Hematopoietic multipotent progenitor cell treated with erythropoietin and hydrocortisone succinate and interleukin-3 and kit ligand, for 4 days (in vitro differentiated cells): Measurements from ENCODE around the gene BARHL1.
"Not testable (repeated sequence)": the region's sequence is repeated elsewhere in the genome, so short reads cannot be mapped to it uniquely, and the experiment has no call there.

Experiments used
- DNase-seq: peaks from one replicate; pipeline ENCODE4 v3.0.0-alpha.2; 2015

The BARHL1 gene

DNA sequence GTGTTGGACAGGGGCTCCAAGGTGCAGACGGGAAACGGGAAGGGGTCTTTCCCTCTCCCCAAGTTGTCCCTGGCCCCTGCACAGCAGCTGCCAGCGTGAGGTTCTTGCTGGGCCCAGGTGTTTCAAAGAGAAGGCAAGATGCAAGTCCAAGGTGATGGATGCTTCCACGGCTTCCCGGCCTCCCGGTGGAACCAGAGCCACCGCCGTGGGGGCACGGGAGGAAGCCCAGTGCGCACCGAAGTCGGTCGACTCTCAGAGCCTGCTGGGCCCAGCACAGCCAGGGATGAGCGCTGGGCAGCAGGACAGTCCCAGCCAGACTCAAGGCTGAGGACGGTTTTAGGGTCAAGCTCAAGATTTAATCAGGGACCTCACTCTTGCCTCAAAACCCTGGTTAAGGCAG lies 25.2 kb upstream of the BARHL1 start:
- DNase-seq: no peak

DNA sequence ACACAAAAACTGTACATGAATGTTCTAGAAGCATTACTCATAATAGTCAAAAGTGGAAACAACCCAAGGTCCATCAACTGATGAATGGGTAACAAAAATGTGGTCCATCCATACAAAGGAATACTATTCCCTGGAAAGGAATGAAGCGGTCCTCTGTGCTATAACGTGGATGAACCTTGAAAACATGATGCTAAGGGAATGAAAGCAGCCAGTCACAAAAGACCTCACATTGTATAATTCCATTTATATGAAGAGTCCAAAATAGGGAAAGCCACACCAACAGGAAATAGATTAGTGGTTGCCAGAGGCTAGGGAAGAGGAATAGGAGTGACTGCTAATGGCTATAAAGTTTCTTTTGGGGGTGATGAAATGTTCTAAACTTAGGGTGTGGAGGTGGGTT lies 22.7 kb upstream of the BARHL1 start:
- no peak for DNase-seq

DNA sequence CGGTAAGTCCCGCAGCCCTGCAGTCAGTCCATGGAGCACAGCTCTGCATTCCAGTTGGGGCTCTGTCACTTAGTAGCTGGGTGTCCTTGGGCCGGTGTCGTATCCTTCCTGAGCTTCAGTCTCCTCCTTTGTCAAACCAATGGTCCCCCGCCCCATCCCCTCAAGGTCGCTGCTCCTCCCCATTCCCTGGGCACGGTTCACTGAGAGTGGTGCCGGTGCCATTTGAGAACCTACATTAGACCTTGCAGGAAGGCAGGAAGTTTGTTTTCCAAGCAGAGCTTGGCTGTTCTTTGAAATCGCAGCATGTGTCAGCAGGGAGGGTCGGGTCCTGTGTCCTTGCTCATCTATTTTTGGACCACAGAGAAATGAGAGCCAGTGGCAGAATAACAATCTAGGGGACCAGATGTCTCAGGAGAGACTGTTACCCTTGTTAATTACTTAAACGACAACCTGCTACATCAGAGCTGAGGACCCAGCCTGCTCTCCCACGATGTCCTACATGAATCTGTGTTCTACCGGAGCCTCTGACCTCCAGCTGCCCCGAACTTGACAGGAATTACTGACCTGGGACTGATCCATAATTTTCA lies 21.7 kb upstream of the BARHL1 start:
- DNase-seq: no peak

DNA sequence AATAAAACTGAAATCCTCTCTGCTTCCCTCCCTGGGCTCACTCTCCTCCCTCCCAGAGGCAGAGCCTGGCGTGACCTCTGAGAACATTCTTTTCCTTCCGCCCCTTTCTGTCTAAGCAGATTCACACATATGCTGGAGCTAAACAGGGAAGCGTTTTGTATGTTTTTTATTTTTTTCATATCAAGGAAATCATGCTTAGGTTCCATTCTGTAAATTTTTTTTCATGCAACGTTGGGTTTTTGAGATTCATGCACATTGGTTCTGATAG lies 20.2 kb upstream of the BARHL1 start:
- no peak for DNase-seq

DNA sequence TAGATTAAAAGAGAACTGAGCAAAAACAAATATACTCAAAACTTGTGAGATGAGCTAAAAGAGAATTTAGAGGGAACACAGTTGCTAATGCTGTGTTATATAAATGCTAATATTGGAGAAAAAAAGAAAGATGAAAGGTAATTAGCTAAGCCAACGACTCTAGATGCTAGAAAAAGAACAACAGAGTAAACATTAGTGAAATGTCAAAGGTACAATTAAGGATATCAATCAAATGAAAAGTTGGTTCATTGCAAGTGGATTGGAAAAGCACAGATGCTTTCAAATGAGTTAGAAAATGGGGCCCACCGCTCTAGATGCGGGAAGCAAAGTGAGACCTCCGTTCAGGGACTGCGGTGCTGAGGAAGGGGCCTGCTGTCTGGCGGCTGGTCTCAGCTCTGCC lies 17.9 kb upstream of the BARHL1 start:
- no peak for DNase-seq

DNA sequence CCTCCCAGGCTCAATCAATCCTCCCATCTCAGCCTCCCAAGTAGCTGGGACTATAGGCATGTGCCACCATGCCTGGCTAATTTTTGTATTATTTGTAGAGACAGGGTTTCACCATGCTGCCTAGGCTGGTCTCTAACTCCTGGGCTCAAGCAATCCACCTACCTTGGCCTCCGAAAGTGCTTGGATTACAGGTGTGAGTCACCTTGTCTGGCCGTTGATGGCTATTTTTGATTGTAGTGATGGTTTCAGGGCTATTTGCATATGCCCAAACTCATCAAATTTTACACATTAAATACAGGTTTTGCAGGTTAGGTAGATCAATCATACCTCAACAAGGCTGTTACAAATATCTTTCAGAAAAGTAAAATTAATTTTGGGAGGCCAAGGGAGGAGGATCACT lies 13.6 kb upstream of the BARHL1 start:
- DNase-seq: not testable (repeated sequence)

DNA sequence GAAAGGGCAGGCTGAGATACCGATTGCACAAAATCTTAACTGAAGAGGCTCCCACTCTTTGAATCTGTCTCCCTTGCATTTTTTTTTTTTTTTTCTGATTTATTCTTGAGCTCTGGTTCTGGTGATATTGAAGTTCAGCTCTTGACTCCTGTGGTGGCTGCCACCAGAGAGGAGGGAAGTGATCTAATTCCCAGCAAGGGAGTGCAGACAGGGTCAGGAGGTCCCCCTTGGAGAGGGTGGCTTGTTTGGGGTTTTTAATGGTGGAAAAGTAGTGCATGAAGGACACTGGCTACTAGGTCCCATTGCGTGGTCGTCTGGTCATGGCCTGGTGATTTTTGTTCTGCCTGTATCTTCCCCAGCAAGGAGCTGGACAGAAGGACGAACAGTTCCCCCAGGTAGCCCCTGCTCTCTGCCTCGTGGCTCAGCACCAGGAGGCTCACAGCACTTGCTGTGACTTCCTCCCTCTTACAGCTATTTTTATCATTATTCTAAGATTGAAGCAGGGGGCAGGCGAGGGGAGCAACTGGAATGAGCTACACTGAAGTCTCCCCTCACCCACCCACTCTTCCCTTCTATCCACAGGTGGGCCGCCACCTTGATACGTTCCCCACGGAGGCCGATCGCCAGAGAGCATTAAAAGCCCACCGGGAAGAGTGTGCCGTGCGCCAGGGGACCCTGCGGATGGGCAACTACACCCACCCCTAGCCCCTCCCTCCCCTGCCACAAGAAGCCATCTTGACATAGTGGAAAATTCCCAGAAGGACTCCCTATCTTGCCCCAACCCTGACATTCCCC lies 10.4 kb upstream of the BARHL1 start:
- DNase-seq: no peak

DNA sequence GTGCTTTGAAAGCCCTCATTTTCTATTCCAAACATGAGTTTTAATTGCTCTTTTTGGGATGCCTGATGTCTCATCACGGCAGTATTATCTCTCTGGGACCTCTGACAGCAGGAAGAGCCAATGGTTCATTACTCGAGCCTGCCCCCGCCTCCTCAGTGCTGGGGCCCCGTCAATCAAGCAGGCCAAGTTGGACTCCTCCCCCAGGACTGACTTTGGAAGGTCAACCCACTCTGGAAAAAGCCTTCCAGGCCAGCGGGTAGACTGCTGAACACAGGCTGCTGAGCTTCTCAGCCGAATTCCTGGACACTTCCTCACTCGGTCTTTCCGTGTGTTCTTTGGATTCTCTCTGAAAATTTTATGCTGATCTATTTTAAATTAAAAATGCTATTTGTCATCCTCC lies 9.5 kb upstream of the BARHL1 start:
- DNase-seq: no peak

DNA sequence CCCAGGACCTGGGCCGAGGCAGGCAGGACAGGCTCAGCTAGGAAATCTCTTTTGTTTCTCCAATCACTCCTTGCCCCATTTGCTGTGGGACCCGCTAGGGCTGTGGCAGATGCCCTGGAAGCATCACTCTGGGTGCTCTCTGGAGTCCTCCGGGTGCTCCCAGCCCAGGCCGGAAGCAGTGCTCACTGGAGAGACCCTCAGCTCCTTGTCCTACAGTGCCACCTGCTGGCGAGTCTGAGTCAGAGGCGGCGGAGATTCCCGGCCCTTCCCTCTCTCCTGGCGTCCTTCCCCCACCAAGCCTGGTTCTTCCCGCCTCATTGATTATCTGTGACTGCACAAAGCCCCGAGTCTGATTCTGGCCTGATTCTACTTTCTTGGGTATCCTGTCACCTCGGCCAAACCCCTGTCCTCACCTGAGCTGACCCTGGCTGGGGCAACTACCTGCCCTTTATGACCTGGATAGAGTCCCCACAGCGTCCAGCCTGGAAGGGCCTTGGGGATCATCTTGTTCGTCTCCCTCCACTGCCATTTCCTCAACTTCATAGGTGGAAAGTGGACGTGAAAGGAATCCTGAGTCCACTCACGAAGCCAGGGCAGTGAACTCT lies 7.3 kb upstream of the BARHL1 start:
- DNase-seq: peak; percentile 79

DNA sequence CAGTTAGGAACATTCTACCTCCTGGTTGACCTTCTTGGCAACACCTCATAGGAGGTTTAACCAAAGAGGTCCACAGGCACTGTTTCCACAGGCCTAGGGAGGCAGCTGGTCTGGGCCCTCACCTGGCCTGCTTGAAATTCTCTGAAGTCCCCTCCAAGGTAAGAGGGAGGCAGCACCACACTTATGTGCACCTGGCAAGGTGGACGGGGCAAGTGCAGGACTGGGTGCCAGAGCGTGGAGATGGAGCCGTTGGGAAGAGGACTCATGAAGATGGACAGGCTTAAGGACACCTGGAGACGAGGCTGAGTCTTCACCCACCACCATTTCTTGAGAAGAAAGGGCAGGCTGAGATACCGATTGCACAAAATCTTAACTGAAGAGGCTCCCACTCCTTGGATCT lies 6.6 kb upstream of the BARHL1 start:
- no peak for DNase-seq

DNA sequence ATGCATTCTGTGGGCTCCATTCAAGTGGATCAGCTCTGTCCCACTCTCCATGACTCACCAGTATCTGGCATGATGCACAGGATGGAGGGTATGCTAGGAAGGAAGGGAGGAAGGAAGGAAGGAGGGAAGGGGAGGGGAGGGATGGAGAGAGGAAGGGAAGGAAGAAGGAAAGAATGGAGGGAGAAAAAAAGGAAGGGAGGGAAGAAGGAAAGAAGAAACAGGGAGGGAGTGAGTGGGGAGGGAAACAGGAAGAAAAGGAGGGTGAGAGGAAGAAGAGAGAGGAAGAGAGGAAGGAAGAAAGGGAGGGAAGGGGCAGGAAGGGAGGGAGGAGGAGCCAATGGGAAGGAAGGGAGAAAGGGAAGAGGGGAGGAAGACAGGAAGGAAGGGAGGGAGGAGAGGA lies 5.3 kb upstream of the BARHL1 start:
- no peak for DNase-seq

DNA sequence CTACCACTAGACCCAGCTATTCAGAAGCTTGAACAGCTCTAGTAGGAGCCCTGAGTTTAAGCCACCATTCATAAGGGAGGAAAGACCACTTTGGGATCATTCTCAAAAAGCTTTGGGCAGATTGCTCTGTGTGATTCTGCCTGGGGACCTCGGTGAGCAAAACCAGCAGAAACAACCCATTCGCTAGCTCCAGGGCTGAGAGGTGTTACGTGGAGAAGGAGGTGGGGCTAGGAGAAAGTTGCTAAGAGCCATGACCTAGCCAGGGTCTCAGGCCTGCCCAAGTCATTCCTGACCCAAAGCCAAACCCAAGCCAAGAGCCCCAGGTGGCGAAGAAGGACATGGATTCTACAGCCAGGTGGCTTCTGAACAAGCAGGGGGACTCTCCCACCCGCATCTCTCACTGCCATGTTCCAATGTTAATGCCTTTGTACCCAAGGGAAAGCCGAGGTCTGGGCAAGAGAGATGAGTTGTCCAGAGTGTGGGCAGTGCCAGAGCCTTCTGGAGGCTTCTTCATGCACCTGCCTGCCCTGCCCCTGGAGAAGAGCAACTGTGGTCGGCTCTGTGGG lies 4.0 kb upstream of the BARHL1 start:
- DNase-seq: no peak

DNA sequence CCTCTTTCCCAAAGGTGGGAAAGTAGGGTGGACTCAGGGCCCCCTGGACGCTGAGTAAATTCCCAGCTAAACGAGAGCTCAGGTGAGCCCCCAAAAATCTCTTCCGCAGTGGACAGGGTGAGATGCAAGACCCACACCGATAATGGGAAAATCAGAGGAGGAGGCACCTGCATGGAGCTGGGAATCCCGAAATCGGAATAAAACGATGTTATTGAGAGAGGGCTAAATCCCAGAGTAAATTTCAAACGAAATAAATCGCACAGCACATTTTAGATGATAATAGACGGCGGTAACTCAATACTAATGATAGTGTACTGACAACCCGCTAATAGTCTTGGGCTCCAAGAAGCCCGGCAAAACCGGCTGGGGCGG lies 3.0 kb upstream of the BARHL1 start:
- no peak for DNase-seq

DNA sequence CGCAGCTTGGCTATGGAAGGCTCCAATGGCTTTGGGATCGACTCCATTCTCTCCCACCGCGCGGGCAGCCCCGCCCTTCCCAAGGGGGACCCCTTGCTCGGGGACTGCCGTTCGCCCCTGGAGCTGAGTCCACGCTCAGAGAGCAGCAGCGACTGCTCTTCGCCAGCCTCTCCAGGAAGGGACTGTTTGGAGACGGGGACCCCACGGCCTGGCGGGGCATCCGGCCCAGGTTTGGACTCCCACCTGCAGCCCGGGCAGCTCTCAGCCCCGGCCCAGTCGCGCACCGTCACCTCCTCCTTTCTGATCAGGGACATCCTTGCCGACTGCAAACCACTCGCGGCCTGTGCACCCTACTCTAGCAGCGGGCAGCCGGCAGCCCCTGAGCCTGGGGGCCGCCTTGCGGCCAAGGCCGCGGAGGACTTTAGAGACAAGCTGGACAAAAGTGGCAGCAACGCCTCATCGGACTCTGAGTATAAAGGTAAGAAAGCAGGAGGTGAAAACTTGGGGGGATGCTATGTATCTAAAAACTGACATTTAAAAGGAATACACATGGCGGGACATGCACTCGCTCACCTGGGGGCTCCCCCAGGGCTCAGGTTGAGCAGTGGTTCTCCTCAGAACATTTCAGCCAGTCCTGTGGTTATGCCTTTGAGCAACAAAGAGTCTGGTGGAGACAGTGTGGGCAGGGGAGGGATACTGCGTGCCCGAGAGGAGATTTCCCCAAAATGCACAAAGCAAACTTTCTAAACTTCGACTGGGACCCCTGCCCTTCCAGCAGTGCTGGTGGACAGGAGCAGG lies 579 bp downstream of the BARHL1 start:
- no peak for DNase-seq

DNA sequence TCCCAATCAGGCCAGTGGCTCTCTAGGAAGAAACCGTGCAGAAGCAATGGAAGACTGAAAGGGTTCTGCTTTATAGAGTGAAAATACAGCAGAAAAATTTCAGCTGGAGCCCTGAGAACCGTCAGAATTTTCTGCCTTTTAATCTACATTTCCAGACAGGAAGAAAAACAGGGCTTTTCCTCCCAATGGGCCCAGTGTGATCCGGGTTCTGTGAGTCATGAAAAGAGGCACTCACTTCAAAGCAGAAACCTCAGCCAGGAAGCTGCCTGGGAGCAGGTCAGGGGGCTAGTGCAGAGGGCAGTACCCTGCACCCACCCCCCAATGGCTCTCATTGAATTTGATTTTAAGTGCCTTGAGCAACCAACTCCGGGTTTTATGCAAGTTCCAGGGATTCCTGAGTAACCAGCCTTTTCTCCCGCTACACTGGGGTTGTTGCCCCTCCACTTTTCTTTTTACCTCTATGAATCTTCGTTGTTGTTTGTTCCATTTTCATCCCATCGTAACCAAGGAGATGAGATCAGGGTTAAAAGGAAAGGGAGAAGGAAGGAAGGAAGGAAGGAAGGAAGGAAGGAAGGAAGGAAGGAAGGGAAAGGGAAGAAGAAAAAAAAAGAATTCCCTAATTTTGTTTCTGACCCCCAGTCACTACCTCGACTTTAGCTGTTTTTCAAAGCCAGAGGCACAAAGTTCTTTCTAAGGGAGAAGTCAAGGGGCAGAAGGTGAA lies 1.3 kb downstream of the BARHL1 start:
- no peak for DNase-seq

DNA sequence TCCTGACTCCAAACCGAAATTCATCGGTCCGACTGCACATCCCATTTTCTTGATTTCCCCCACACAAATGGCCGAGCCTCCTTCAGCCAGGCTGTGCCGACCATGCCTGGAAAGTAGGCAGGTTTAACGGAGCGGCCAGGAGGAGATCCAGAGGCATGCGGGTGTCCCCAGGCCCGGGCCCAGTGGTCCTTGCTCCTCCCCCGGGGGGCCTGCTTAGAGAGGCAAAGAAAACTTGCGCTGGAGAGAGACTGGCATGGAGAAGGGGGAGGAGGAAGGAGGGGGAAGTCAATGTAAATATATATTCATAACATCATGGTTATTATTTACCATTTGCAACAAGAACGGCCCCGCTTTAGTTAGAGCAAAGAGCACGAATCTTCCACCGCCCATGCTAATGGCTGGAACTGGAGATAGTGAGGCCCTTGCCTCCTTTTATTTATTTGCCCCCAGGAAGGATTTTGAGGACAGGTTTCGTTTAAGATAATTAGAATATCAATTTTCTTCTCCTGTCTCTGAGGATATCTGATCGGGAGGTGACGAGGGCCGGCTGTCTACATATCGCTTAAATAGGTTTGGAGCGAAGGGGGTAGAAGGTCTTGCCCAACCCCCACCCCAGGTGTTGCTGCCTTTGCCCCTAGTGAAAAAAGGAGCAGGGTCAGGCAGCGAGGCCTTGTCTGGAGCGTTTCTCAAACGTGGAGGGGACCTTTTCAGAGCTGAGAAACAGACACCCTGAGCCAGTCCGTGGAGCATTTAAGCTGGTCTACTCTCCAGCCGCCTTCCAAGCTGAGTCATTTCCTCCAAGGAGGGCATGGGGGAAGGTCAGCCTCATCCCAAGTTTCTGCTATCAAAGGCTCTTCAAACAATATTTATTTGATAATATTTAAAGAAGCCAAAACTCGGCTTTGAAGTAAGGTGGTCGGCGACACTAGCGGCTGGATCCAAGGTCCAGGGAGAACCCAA lies 2.5 kb downstream of the BARHL1 start:
- no peak for DNase-seq

DNA sequence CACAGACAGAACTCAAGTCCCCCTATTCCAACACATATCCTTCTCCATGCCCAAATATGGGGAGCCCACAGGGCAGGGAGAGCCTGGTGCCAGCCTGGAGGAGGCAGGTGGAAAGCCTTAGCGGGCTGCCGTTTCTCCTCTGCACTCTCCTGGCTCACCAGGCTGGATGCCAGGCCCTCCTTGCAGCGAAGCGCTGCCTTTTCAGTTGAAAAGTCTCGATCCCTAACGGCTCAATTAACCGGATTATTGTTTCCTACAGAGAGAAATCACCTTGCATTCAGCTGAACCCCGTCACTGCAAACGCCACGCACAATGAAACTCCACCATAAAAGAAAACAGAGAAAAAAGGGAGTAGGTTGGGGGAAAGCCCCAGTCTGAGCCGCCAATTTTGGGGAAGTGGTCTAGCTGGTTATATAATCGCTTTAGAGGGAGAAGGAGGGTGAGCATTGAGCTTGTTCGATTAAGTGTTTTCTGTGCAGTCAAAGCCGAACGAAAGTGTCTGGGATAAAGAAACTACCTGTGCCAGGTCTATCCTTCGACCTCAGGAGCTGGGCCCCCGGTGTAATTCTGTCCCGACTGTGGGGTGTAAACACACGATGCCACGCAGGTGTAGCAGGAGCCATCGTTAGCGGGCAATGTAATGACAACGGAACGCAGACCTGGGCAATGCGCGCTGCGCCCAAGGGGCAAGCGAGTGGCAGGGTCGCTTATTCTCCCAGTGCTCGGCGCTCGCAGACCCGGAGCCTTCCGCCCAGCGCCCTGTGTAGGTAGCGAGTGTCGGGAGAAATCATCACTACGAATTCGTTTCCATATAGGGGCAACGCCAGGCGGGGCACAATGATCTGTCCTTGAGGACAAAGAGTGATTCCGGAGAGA lies 3.8 kb downstream of the BARHL1 start:
- DNase-seq: peak; percentile 41

DNA sequence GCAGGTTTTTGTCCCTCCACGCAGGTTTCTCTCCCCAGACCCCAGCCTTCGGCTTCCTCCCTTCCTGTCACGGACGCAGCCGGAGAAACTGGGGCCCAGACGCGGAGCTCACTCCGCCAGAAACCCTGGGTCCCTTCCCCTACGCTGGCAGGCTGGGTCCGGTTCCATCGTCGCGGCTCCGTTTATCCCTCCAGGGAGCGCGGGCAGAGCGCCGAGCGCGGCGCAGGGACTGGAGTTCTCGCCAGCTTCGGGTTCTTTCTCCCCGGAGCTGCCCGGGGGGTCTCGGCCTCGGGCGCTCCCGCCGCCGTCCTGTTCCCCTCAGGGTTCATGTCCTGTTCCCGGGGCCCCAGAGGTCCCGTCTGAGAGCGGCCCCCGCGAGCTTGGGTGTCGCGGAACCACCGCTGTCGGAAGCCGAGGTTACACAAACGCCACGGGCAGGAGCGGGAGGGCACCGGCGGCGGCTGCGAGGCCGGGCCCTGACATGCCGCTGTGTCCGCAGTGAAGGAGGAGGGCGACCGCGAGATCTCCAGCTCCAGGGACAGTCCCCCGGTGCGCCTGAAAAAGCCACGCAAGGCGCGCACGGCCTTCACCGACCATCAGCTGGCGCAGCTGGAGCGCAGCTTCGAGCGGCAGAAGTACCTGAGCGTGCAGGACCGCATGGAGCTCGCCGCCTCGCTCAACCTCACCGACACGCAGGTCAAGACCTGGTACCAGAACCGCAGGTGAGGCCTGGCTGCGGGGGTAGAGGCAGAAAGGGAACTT lies 4.6 kb downstream of the BARHL1 start:
- no peak for DNase-seq

DNA sequence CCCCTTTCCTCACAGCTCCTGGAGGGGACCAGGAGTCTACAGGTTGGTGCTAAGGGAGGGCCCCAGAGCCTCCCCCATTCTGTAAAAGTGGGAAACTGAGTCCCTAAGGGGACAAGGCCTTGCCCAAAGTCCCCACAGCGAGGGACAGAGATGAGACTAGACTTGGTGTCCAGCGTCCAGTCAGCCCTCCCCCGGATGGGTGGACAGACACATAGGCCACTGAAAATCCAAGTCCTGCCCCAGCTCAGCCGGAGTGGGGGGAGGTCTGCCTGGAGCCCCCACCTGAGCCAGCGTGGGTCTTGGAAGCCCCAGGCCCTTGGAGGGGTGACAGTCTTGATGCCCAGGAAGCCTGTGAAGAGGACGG lies 5.2 kb downstream of the BARHL1 start:
- no peak for DNase-seq

DNA sequence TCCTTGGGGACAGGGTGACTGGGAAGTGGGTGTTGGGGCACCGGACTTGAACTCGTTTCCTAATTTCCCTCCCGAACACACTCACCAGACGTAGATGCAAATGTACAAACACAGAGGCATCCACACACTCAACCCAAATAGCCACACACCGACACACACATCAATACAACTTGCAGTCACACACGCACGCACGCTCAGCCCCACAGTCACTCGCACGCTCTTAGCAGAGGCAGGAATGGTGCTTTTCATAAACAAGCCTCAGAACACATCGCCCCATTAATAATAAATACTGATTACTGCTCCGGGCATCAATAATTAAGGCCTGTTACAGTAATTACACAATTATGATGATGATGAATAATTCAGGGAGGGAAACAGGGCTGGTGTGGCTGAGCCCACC lies 5.7 kb downstream of the BARHL1 start:
- DNase-seq: no peak
